Fibroblast of lung (primary cell): ENCODE data around the gene CACTIN. TPM values are rescaled to one million over a fixed set of nuclear protein-coding genes. Genes with fewer than 3 reads are reported as not detected.

Experiments used
- DNase-seq, 2 donors: peaks; one replicate each; pipeline versions ENCODE4 v3.0.0 to v3.0.0-alpha.2; 2010; ENCODE audit warnings: low read depth in 2 of 2
- H2AFZ ChIP-seq: 2 replicates; pipeline ENCODE4 v1.5.1; 2012; ENCODE audit warnings: low read length, control low read depth, inconsistent platforms
- H3K27ac ChIP-seq: 2 replicates; pipeline ENCODE4 v1.5.1; 2011; ENCODE audit warnings: low read length, control low read depth; ENCODE audit not compliant: insufficient read depth
- H3K27me3 ChIP-seq: 2 replicates; pipeline ENCODE4 v1.5.1; 2011; ENCODE audit warnings: mild to moderate bottlenecking, low read length; ENCODE audit not compliant: control insufficient read depth, insufficient read depth
- H3K36me3 ChIP-seq: 2 replicates; pipeline ENCODE4 v1.5.1; 2011; ENCODE audit warnings: low read length; ENCODE audit not compliant: control insufficient read depth, insufficient read depth
- H3K4me1 ChIP-seq: 2 replicates; pipeline ENCODE4 v1.5.1; 2011; ENCODE audit warnings: low read length; ENCODE audit not compliant: control insufficient read depth, insufficient read depth; ENCODE audit errors: extremely low read depth
- H3K4me2 ChIP-seq: 2 replicates; pipeline ENCODE4 v1.5.1; 2011; ENCODE audit warnings: low read length, control low read depth; ENCODE audit not compliant: insufficient read depth; ENCODE audit errors: extremely low read depth
- H3K4me3 ChIP-seq, 4 experiments: fragments of 200-600 bp in 1 of 4; sonication (generic) in 1 of 4; replicated peaks in 1 of 4; 2 replicates each; pipeline ENCODE4 v1.5.1; 2011 to 2016; ENCODE audit warnings: low read length in 4 of 4, low read depth in 3 of 4, mild to moderate bottlenecking in 3 of 4, control low read depth in 2 of 4, inconsistent platforms in 1 of 4, mixed read lengths in 1 of 4; ENCODE audit not compliant: insufficient read depth in 1 of 4; ENCODE audit errors: control extremely low read depth in 1 of 4
- H3K79me2 ChIP-seq: 2 replicates; pipeline ENCODE4 v1.5.1; 2012; ENCODE audit warnings: mild to moderate bottlenecking, low read length, inconsistent platforms; ENCODE audit not compliant: control insufficient read depth, insufficient read depth
- H3K9ac ChIP-seq: 2 replicates; pipeline ENCODE4 v1.5.1; 2011; ENCODE audit warnings: mild to moderate bottlenecking, low read length, control low read depth; ENCODE audit not compliant: insufficient read depth
- H3K9me3 ChIP-seq: 2 replicates; pipeline ENCODE4 v1.5.1; 2012; ENCODE audit warnings: low read depth, low read length; ENCODE audit not compliant: control insufficient read depth, insufficient read depth
- H4K20me1 ChIP-seq: 2 replicates; pipeline ENCODE4 v1.5.1; 2011; ENCODE audit warnings: low read length; ENCODE audit not compliant: control insufficient read depth, insufficient read depth; ENCODE audit errors: extremely low read depth
- EZH2 ChIP-seq: IDR thresholded peaks from 2 replicates; pipeline ENCODE4 v1.5.1; 2012; ENCODE audit warnings: low read length, control low read depth, mild to moderate bottlenecking; ENCODE audit errors: missing control alignments
- polyA plus RNA-seq, 2 donors: library from polyadenylated mRNA; depleted of rRNA in 1 of 2; stranded (reverse) in 1 of 2; unstranded in 1 of 2; fragments of >200 nt; gene quantifications; 2 replicates each; pipeline ENCODE4 v1.2.1, GENCODE V29; 2011 to 2012; ENCODE audit warnings: missing spikeins in 1 of 2
- total RNA-seq: library from RNA; depleted of rRNA; stranded (reverse); fragments of >200 nt; gene quantifications from 2 replicates; pipeline ENCODE4 v1.2.1, GENCODE V29; 2014
- TF ChIP-seq, protein P1 (sequence below), 2 donors: IDR thresholded peaks in 1 of 2; conservative IDR thresholded peaks in 1 of 2; 1 replicate in 1 of 2; 2 replicates in 1 of 2; pipeline ENCODE4 v1.5.1; 2011 to 2012; ENCODE audit warnings: low read length in 2 of 2, control low read depth in 1 of 2, inconsistent platforms in 1 of 2, low read depth in 1 of 2, mild to moderate bottlenecking in 1 of 2

The CACTIN gene
- total and polyA plus RNA-seq, 2 donors (not counting 1 experiment from before 2014, with no cell fraction given), result 6.7 to 19.7 TPM

DNA sequence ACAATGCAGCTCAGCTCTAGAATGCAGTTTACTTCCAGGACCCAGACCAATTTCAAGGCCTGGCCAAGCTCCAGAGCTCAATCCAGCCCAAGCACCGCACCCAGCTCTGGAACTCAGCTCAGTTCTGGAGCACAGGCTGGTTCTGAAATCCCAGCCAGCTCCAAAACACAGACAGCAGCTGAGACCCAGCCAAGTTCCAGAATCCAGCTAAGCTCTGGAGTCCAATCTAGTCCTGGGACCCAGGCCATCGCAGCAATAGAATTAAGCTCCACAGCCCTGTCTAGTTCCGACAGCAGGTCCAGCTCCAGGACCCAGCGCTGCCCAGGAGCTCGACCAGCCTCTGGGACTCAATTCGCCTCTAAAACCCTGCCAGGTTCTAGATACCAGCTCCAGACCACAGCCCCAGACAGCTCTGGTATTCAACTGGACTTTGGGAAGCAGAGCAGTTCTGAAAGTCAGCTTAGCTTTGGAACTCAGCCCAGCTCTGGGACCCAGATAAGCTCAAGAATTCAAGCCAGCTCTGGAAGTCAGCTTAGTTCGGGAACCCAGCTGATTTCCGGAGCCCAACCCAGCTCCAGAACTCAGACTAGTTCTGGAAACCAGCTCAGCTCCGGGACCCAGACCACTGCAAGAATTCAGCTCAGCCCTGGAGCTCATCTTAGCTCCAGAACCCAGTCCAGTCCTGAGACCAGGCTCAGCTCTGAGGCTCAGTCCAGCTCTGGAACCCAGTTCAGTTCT, 34.5 kb downstream of the CACTIN start:
- TF ChIP-seq, protein P1, sequence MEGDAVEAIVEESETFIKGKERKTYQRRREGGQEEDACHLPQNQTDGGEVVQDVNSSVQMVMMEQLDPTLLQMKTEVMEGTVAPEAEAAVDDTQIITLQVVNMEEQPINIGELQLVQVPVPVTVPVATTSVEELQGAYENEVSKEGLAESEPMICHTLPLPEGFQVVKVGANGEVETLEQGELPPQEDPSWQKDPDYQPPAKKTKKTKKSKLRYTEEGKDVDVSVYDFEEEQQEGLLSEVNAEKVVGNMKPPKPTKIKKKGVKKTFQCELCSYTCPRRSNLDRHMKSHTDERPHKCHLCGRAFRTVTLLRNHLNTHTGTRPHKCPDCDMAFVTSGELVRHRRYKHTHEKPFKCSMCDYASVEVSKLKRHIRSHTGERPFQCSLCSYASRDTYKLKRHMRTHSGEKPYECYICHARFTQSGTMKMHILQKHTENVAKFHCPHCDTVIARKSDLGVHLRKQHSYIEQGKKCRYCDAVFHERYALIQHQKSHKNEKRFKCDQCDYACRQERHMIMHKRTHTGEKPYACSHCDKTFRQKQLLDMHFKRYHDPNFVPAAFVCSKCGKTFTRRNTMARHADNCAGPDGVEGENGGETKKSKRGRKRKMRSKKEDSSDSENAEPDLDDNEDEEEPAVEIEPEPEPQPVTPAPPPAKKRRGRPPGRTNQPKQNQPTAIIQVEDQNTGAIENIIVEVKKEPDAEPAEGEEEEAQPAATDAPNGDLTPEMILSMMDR (conservative IDR thresholded peaks at IDR 0.05 in 1 of 2, IDR thresholded peaks at IDR 0.05 in 1 of 2; ENCODE audit: low read depth in 1 of 2, low read length in 2 of 2), result no peak
- TF ChIP-seq EZH2, result no peak
- no peak for DNase-seq
- H3K36me3 ChIP-seq, result no peaks in the 10 kb centered on the region

DNA sequence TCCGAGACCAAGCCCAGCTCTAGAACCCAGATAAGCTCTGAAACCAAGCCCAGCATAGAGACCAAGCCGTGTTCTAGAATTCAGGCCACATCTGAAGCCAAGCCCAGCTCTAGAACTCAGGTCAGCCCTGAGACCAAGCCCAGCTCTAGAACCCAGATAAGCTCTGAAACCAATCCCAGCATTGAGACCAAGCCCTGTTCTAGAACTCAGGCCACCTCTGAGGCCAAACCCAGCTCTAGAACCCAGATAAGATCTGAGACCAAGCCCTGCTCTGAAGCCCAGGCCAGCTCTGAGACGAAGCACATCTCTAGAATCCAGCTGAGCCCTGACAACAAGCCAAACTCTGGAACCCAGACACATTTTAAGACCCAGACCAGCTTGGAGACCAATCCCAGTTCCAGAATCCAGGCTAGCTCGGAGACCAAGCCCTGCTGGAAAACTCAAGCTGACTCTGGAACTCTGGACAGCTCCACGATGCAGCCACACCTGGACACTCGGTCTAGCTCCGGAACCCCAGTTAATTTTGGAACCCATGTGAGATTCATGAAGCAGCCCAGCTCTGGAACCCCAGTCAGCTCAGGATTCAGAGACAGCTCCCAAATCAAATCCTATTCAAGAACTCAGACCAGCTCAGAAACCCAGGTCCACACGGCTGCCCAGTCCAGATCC, 35.5 kb downstream of the CACTIN start:
- Histone ChIP-seq H3K9me3 (no peaks in the 10 kb centered on the region), H3K4me3 (no peak overlapping the region), H3K79me2 (no peaks in the 10 kb centered on the region), H4K20me1 (no peaks in the 10 kb centered on the region), H3K27me3 (peaks cover 4% of the 10 kb centered on the region), H3K4me1 (no peaks in the 10 kb centered on the region), H3K27ac (no peak overlapping the region), H3K36me3 (no peaks in the 10 kb centered on the region), H2AFZ (no peak overlapping the region), H3K9ac (no peak overlapping the region), H3K4me2 (no peak overlapping the region)
- DNase-seq, result no peak
- no peak for TF ChIP-seq EZH2
- TF ChIP-seq, protein P1 (conservative IDR thresholded peaks at IDR 0.05 in 1 of 2, IDR thresholded peaks at IDR 0.05 in 1 of 2; ENCODE audit: low read depth in 1 of 2, low read length in 2 of 2), result no peak

More for the DNA sequence above, 34.5 kb downstream of the CACTIN start:
- H3K27me3 ChIP-seq, result no peaks in the 10 kb centered on the region
- H3K4me3 ChIP-seq, result no peak overlapping the region
- no peaks in the 10 kb centered on the region for H3K4me1 ChIP-seq
- no peak overlapping the region for H3K9ac ChIP-seq
- H4K20me1 ChIP-seq, result no peaks in the 10 kb centered on the region
- H2AFZ ChIP-seq, result no peak overlapping the region
- H3K4me2 ChIP-seq, result no peak overlapping the region
- no peaks in the 10 kb centered on the region for H3K9me3 ChIP-seq
- no peaks in the 10 kb centered on the region for H3K79me2 ChIP-seq
- no peak overlapping the region for H3K27ac ChIP-seq

DNA sequence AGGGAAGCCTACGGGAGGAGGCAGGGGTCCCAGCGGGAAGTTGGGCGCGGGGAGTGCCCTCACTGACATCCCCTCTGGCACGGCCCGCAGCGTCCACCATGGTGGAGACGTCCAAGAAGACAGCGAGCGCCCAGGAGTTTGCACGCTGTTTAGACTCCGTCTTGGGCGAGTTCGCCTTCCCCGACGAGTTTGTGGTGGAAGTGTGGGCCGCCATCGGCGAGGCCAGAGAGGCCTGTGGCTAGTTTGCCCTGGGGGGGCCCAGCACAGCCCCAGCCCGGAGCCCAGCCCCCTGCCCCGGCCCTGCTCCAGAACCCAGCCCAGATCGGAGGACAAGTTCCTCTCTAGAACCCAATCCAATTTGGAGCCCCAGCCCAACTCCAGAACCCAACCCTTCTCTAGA, 36.6 kb downstream of the CACTIN start:
- Histone ChIP-seq H3K9ac (no peak overlapping the region), H3K36me3 (no peaks in the 10 kb centered on the region), H3K27ac (no peak overlapping the region), H3K4me3 (no peak overlapping the region), H3K4me1 (no peaks in the 10 kb centered on the region), H3K4me2 (no peak overlapping the region), H3K79me2 (no peaks in the 10 kb centered on the region), H2AFZ (no peak overlapping the region), H3K27me3 (peaks cover 10% of the 10 kb centered on the region), H4K20me1 (no peaks in the 10 kb centered on the region), H3K9me3 (no peaks in the 10 kb centered on the region)
- DNase-seq, result no peak
- TF ChIP-seq, protein P1 (conservative IDR thresholded peaks at IDR 0.05 in 1 of 2, IDR thresholded peaks at IDR 0.05 in 1 of 2; ENCODE audit: low read depth in 1 of 2, low read length in 2 of 2), result no peak
- TF ChIP-seq EZH2, result no peak
